8988T (cell line): ENCODE data around the gene CERS2.
"Not testable (repeated sequence)": the region's sequence is repeated elsewhere in the genome, so short reads cannot be mapped to it uniquely, and the experiment has no call there.

ENCODE experiments used
- DNase-seq: peaks from one replicate; pipeline ENCODE4 v3.0.0; 2011

The CERS2 gene

GRCh38 chr1:150968491-150968890, 6.1 kb downstream of the CERS2 start:
- no peak for DNase-seq

DNA sequence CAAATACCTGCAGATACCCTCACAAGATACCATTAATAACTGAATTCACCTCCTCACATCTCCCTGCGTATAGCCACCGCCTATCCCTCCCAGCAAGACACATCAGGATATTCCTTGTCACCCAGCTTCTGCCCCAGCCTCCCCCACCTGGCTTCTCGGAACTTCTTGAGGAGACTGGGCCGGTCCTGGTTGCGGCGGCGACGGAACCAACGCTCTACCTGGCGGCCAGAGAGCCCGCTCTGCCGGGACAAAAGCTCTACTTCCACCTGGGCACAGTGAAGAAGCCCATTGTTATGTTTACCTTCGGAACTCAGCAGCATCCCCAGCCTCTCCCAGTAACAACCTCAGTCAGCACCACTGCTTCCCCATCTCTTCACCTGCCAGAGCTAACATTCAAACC, 6.7 kb downstream of the CERS2 start:
- no peak for DNase-seq

DNA sequence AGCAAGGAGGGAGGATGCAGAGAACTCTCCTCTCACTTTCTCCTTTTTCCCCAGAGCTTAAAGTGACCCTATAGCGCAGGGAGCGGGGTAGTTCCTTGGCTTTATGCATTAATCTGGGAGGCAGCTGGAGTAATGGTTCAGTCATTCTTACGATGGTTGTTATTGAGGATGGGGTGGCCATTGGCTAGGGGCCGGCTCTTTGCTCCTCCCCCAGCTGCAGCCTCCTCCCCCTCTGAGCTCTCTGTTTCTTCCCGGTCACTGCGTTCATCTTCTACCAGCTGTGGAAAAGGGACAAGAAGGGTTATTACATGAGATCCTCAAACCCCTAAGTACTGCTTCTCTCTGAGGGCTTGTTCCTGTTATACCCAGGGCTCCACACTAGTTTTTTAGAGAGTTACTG, 8.6 kb downstream of the CERS2 start:
- DNase-seq = no peak

GRCh38 chr1:150965605-150966004, 9.0 kb downstream of the CERS2 start:
- no peak for DNase-seq

DNA sequence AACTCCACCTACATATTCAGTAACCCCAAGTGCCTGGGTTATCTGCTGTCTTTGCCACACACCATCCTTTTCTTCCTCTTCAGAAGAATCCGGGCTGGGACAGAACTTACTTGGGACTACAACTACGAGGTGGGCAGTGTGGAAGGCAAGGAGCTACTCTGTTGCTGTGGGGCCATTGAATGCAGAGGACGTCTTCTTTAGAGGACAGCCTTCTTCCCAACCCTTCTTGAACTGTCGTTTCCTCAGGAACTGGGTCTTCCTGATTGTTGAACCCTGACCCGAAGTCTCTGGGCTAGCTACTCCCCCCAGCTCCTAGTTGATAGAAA, 10.5 kb downstream of the CERS2 start:
- no peak for DNase-seq

DNA sequence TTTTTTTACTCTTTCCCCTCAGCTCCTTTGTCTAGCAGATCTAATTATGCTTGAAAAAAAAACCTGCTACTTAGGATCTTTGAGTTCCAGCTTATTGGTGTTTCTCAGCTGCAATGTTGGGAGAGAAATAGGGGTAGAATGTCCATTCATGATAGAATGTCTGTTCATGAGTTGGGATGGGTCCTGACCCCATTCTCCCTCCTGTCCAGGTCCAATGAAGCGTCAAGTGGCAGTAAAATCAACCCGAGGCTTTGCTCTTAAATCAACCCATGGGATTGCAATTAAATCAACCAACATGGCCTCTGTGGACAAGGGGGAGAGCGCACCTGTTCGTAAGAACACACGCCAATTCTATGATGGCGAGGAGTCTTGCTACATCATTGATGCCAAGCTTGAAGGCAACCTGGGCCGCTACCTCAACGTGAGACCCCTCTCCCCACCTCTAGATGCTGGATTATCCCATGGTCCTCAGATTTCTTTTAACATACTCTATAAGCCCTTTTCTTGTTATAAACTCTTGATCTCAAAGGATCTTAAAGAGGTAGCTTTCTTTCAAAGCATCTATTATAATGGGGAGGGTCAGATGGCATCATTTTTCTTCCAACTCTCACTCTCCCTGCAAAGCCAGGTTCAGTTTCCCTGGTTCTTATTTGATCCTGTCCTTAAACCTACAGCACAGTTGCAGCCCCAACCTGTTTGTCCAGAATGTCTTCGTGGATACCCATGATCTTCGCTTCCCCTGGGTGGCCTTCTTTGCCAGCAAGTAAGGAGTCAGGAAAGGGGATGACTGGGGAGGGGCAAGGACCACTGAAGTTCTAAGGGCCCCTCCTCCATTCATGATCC, 11.1 kb downstream of the CERS2 start:
- no peak for DNase-seq

- DNase-seq = no peak
Observed at GRCh38 chr1:150961756-150962155, 12.9 kb downstream of the CERS2 start.

DNA sequence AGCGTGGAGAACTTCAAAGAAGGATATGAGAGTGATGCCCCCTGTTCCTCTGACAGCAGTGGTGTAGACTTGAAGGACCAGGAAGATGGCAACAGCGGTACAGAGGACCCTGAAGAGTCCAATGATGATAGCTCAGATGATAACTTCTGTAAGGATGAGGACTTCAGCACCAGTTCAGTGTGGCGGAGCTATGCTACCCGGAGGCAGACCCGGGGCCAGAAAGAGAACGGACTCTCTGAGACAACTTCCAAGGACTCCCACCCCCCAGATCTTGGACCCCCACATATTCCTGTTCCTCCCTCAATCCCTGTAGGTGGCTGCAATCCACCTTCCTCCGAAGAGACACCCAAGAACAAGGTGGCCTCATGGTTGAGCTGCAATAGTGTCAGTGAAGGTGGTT, 14.0 kb downstream of the CERS2 start:
- DNase-seq = no peak

- DNase-seq = no peak
Observed at GRCh38 chr1:150957666-150958065, 17.0 kb downstream of the CERS2 start.

- no peak for DNase-seq
Observed at GRCh38 chr1:150955280-150955679, 19.4 kb downstream of the CERS2 start.

- no peak for DNase-seq
Observed at GRCh38 chr1:150954708-150955107, 19.9 kb downstream of the CERS2 start.

GRCh38 chr1:150944856-150945255, 29.8 kb downstream of the CERS2 start:
- DNase-seq = no peak

- no peak for DNase-seq
Observed at GRCh38 chr1:150931773-150932172, 42.9 kb downstream of the CERS2 start.

DNA sequence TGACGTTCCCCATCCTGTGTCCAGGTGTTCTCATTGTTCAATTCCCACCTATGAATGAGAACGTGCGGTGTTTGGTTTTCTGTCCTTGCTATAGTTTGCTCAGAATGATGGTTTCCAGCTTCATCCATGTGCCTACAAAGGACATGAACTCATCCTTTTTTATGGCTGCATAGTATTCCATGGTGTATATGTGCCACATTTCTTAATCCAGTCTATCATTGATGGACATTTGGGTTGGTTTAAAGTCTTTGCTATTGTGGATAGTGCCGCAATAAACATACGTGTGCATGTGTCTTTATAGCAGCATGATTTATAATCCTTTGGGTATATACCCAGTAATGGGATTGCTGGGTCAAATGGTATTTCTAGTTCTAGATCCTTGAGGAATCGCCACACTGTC, 45.9 kb downstream of the CERS2 start:
- not testable (repeated sequence) for DNase-seq

- DNase-seq = no peak
Observed at GRCh38 chr1:150928286-150928685, 46.3 kb downstream of the CERS2 start.

- no peak for DNase-seq
Observed at GRCh38 chr1:150927624-150928023, 47.0 kb downstream of the CERS2 start.

GRCh38 chr1:150926097-150926741, 48.4 kb downstream of the CERS2 start, which contains the start of gene SETDB1:
SETDB1 (plus strand) TSS chr1:150926363; CDS start chr1:150927715, 1,352 bp downstream.
- DNase-seq = peak; percentile 62

- no peak for DNase-seq
Observed at GRCh38 chr1:150925080-150925479, 49.6 kb downstream of the CERS2 start.

DNA sequence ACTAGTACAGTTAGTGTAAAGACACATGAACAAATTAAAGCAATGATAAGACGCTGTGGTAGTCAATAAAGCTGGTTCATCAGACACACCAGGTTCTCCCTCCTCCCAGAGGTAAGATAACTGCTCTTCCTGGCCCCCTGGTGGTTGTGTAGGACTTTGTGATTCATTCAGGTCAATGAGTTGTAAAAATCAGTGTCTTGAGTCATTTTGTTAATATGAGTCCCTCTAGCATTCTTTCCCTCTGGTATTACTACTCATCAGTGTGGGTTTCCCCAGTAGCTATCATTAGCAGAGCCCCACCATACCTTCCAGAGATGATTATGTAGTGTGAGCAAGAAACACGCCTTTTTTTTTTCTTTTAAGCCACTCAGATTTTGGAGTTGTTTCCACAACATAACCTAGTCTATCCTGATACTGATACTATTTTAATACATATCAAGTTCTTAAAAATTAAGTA, 52.1 kb downstream of the CERS2 start:
- peak; percentile 54 for DNase-seq

GRCh38 chr1:150917387-150917786, 57.2 kb downstream of the CERS2 start:
- no peak for DNase-seq
